Gastroesophageal sphincter (tissue), 3 donors: ENCODE data around the gene ZNF613.
"Not testable (repeated sequence)": the region's sequence is repeated elsewhere in the genome, so short reads cannot be mapped to it uniquely, and the experiment has no call there.

ENCODE experiments used
- CTCF ChIP-seq, 4 experiments: fragments of 200-600 bp in 2 of 4; fragments of 450-650 bp in 2 of 4; sonication (generic) in 1 of 4; IDR thresholded peaks; one replicate each; pipeline ENCODE4 v1.5.1; 2017 to 2019; ENCODE audit warnings: antibody characterized with exemption in 4 of 4, mild to moderate bottlenecking in 2 of 4, moderate library complexity in 2 of 4
- EP300 ChIP-seq: sonication (generic); formaldehyde crosslinking; IDR thresholded peaks from one replicate; pipeline ENCODE4 v1.6.1; 2017; ENCODE audit warnings: antibody characterized with exemption, mild to moderate bottlenecking
- POLR2A ChIP-seq, 2 donors: fragments of 450-650 bp; IDR thresholded peaks; one replicate each; pipeline ENCODE4 v1.6.1; 2017; ENCODE audit warnings: antibody characterized with exemption in 2 of 2, mild to moderate bottlenecking in 2 of 2, moderate library complexity in 1 of 2
- POLR2AphosphoS5 ChIP-seq: sonication (generic); formaldehyde crosslinking; IDR thresholded peaks from one replicate; pipeline ENCODE4 v1.6.1; 2017; ENCODE audit warnings: antibody characterized with exemption

- not testable (repeated sequence) for TF ChIP-seq CTCF (IDR thresholded peaks at IDR 0.05); POLR2AphosphoS5; EP300; POLR2A (IDR thresholded peaks at IDR 0.05)
These were observed 19.3 kb upstream of the ZNF613 start for GRCh38 chr19:51907981-51908380.
